Activated CD4-positive, alpha-beta memory T cell treated with anti-CD3 and anti-CD28 coated beads, Interleukin-2, amount 10 ng/mL, durations not matched to agents 7 days and 5 days (primary cell): ENCODE results near the gene CD101. TPM values are rescaled to one million over a fixed set of nuclear protein-coding genes. Genes with fewer than 3 reads are reported as not detected.
A peak's percentile ranks its signal among the peaks of the same experiment; 100 is the strongest.
"Not testable (repeated sequence)": the region's sequence is repeated elsewhere in the genome, so short reads cannot be mapped to it uniquely, and the experiment has no call there.

Experiments
- CTCF ChIA-PET: fragments of 350-600 bp; sonication (Branson Sonifier 250); formaldehyde crosslinking; loops from one replicate; lab custom pipeline; 2021; ENCODE audit warnings: antibody characterized with exemption, inconsistent platforms; lab: Charles Lee
- POLR2A ChIA-PET: fragments of 350-600 bp; sonication (Branson Sonifier 250); formaldehyde crosslinking; loops from one replicate; lab custom pipeline; 2021; ENCODE audit warnings: antibody characterized with exemption; lab: Charles Lee
- DNase-seq: peaks from one replicate; pipeline ENCODE4 v3.0.0-alpha.2; 2020
- H3K27ac Mint-ChIP-seq: one replicate; pipeline ENCODE4 v1.8.0; 2021; ENCODE audit warnings: mild to moderate bottlenecking, mixed read lengths
- H3K27me3 Mint-ChIP-seq: one replicate; pipeline ENCODE4 v1.8.0; 2021; ENCODE audit warnings: mixed read lengths
- H3K36me3 Mint-ChIP-seq: one replicate; pipeline ENCODE4 v1.8.0; 2021; ENCODE audit warnings: low read depth, mixed read lengths
- H3K4me1 Mint-ChIP-seq: one replicate; pipeline ENCODE4 v1.8.0; 2021; ENCODE audit warnings: mixed read lengths
- H3K4me3 Mint-ChIP-seq: one replicate; pipeline ENCODE4 v1.8.0; 2021; ENCODE audit warnings: mild to moderate bottlenecking, mixed read lengths
- H3K9me3 Mint-ChIP-seq: one replicate; pipeline ENCODE4 v1.8.0; 2021; ENCODE audit warnings: mixed read lengths
- total RNA-seq, 2 experiments: library from RNA; stranded (reverse); gene quantifications; one replicate each; pipeline ENCODE4 v1.2.3, GENCODE V29; 2021

The CD101 gene
- total RNA-seq, 2 experiments from 2014 or later, result 2.9 to 3.6 TPM

GRCh38 chr1:116971258-116971860 is 30.2 kb upstream of the CD101 start:
- H3K36me3 Mint-ChIP-seq, result peaks cover 3% of the 10 kb centered on the region
- H3K4me3 Mint-ChIP-seq, result no peak overlapping the region
- POLR2A ChIA-PET, result no interaction called here
- no peaks in the 10 kb centered on the region for H3K4me1 Mint-ChIP-seq
- H3K27me3 Mint-ChIP-seq, result peaks cover 2% of the 10 kb centered on the region
- CTCF ChIA-PET, result no interaction called here
- H3K27ac Mint-ChIP-seq, result no peak overlapping the region
- no peak for DNase-seq
- H3K9me3 Mint-ChIP-seq, result no peaks in the 10 kb centered on the region

GRCh38 chr1:116971965-116972673 is 29.4 kb upstream of the CD101 start:
- POLR2A ChIA-PET, result no interaction called here

GRCh38 chr1:116972674-116973030 is 28.9 kb upstream of the CD101 start:
- CTCF ChIA-PET, result no interaction called here
- H3K27ac Mint-ChIP-seq, result no peak overlapping the region

More at GRCh38 chr1:116971965-116972673, 29.4 kb upstream of the CD101 start:
- H3K4me3 Mint-ChIP-seq, result no peak overlapping the region
- no peaks in the 10 kb centered on the region for H3K4me1 Mint-ChIP-seq
- no peaks in the 10 kb centered on the region for H3K9me3 Mint-ChIP-seq
- CTCF ChIA-PET, result no interaction called here
- DNase-seq, result no peak
- H3K27ac Mint-ChIP-seq, result no peak overlapping the region
- H3K27me3 Mint-ChIP-seq, result peaks cover 3% of the 10 kb centered on the region
- peaks cover 3% of the 10 kb centered on the region for H3K36me3 Mint-ChIP-seq

GRCh38 chr1:116980309-116980708 is 21.3 kb upstream of the CD101 start:
- DNase-seq, H3K36me3 Mint-ChIP-seq, CTCF ChIA-PET, H3K9me3 Mint-ChIP-seq, H3K27me3 Mint-ChIP-seq, H3K4me3 Mint-ChIP-seq, H3K4me1 Mint-ChIP-seq, H3K27ac Mint-ChIP-seq, POLR2A ChIA-PET: not testable (repeated sequence)

More at GRCh38 chr1:116972674-116973030, 28.9 kb upstream of the CD101 start:
- peaks cover 6% of the 10 kb centered on the region for H3K27me3 Mint-ChIP-seq
- POLR2A ChIA-PET, result no interaction called here
- H3K4me3 Mint-ChIP-seq, result no peak overlapping the region
- no peak for DNase-seq
- H3K36me3 Mint-ChIP-seq, result peaks cover 3% of the 10 kb centered on the region
- no peaks in the 10 kb centered on the region for H3K4me1 Mint-ChIP-seq
- no peaks in the 10 kb centered on the region for H3K9me3 Mint-ChIP-seq

- Mint-ChIP-seq H3K36me3 (peaks cover 2% of the 10 kb centered on the region), H3K4me1 (peaks cover 7% of the 10 kb centered on the region), H3K9me3 (no peaks in the 10 kb centered on the region), H3K4me3 (no peak overlapping the region), H3K27me3 (peaks cover 5% of the 10 kb centered on the region), H3K27ac (no peak overlapping the region)
- DNase-seq, result no peak
- ChIA-PET POLR2A (no interaction called here), CTCF (no interaction called here)
These were observed 20.0 kb upstream of the CD101 start for GRCh38 chr1:116981521-116982037.

GRCh38 chr1:116982319-116983004 is 19.1 kb upstream of the CD101 start:
- Mint-ChIP-seq H3K27me3 (peaks cover 2% of the 10 kb centered on the region), H3K4me1 (peaks cover 16% of the 10 kb centered on the region), H3K4me3 (no peak overlapping the region), H3K9me3 (no peaks in the 10 kb centered on the region), H3K36me3 (peaks cover 2% of the 10 kb centered on the region), H3K27ac (no peak overlapping the region)
- DNase-seq, result no peak
- POLR2A ChIA-PET, result no interaction called here
- CTCF ChIA-PET, result no interaction called here

- no peak overlapping the region for H3K27ac Mint-ChIP-seq
- ChIA-PET POLR2A (no interaction called here), CTCF (interaction anchor here (0.7 kb wide), 1 partner anchor 57 kb away, joined by 5 read pairs; no protein-coding TSS in a partner anchor)
- H3K36me3 Mint-ChIP-seq, result peaks cover 2% of the 10 kb centered on the region
- peaks cover 2% of the 10 kb centered on the region for H3K27me3 Mint-ChIP-seq
- H3K4me1 Mint-ChIP-seq, result peaks cover 20% of the 10 kb centered on the region
- DNase-seq, result no peak
- H3K9me3 Mint-ChIP-seq, result no peaks in the 10 kb centered on the region
- no peak overlapping the region for H3K4me3 Mint-ChIP-seq
These were observed 18.4 kb upstream of the CD101 start for GRCh38 chr1:116983112-116983511.

- H3K27me3 Mint-ChIP-seq, result peaks cover 2% of the 10 kb centered on the region
- H3K4me3 Mint-ChIP-seq, result no peak overlapping the region
- CTCF ChIA-PET, result interaction anchor here (0.7 kb wide), 1 partner anchor 56 kb away, joined by 5 read pairs; no protein-coding TSS in a partner anchor
- POLR2A ChIA-PET, result no interaction called here
- H3K4me1 Mint-ChIP-seq, result peaks cover 20% of the 10 kb centered on the region
- peaks cover 2% of the 10 kb centered on the region for H3K36me3 Mint-ChIP-seq
- no peak overlapping the region for H3K27ac Mint-ChIP-seq
- no peaks in the 10 kb centered on the region for H3K9me3 Mint-ChIP-seq
- no peak for DNase-seq
These were observed 17.9 kb upstream of the CD101 start for GRCh38 chr1:116983678-116984077.

GRCh38 chr1:116984406-116985160 is 17.0 kb upstream of the CD101 start:
- H3K27ac Mint-ChIP-seq, result no peak overlapping the region
- no peak overlapping the region for H3K4me3 Mint-ChIP-seq
- ChIA-PET CTCF (no interaction called here), POLR2A (no interaction called here)
- peaks cover 2% of the 10 kb centered on the region for H3K27me3 Mint-ChIP-seq
- peaks cover 20% of the 10 kb centered on the region for H3K4me1 Mint-ChIP-seq
- DNase-seq, result no peak
- H3K9me3 Mint-ChIP-seq, result no peaks in the 10 kb centered on the region
- peaks cover 2% of the 10 kb centered on the region for H3K36me3 Mint-ChIP-seq

GRCh38 chr1:116986421-116987255 is 14.9 kb upstream of the CD101 start:
- ChIA-PET POLR2A (interaction anchor here (0.7 to 2.6 kb wide), 13 partner anchors 9 to 249 kb away, joined by 3 to 19 read pairs (median 5); partner anchors contain the start of genes CD101 and TTF2), CTCF (interaction anchor here (1.0 to 2.2 kb wide), 5 partner anchors 17 to 262 kb away, joined by 3 to 13 read pairs (median 4); no protein-coding TSS in a partner anchor)
- DNase-seq, result peak; percentile 32
- peaks cover 2% of the 10 kb centered on the region for H3K27me3 Mint-ChIP-seq
- peaks cover 2% of the 10 kb centered on the region for H3K36me3 Mint-ChIP-seq
- H3K27ac Mint-ChIP-seq, result peak overlapping the region; percentile 51
- peak overlapping the region; percentile 63 for H3K4me3 Mint-ChIP-seq
- H3K4me1 Mint-ChIP-seq, result peaks cover 25% of the 10 kb centered on the region
- H3K9me3 Mint-ChIP-seq, result no peaks in the 10 kb centered on the region

GRCh38 chr1:116987256-116987555 is 14.4 kb upstream of the CD101 start:
- DNase-seq, result peak; percentile 71
- ChIA-PET POLR2A (interaction anchor here (0.7 to 2.6 kb wide), 11 partner anchors 8 to 249 kb away, joined by 3 to 19 read pairs (median 5); partner anchors contain the start of genes CD101 and TTF2), CTCF (interaction anchor here (1.0 to 2.2 kb wide), 5 partner anchors 17 to 262 kb away, joined by 3 to 13 read pairs (median 4); no protein-coding TSS in a partner anchor)
- H3K27ac Mint-ChIP-seq, result peak overlapping the region; percentile 51
- H3K4me1 Mint-ChIP-seq, result peaks cover 29% of the 10 kb centered on the region
- peak overlapping the region; percentile 63 for H3K4me3 Mint-ChIP-seq
- H3K9me3 Mint-ChIP-seq, result no peaks in the 10 kb centered on the region
- peaks cover 2% of the 10 kb centered on the region for H3K36me3 Mint-ChIP-seq
- peaks cover 2% of the 10 kb centered on the region for H3K27me3 Mint-ChIP-seq

- CTCF ChIA-PET, result no interaction called here
- Mint-ChIP-seq H3K9me3 (no peaks in the 10 kb centered on the region), H3K27ac (no peak overlapping the region), H3K27me3 (peaks cover 2% of the 10 kb centered on the region), H3K36me3 (peaks cover 2% of the 10 kb centered on the region), H3K4me3 (no peak overlapping the region), H3K4me1 (peaks cover 29% of the 10 kb centered on the region)
- POLR2A ChIA-PET, result no interaction called here
- no peak for DNase-seq
These were observed 13.3 kb upstream of the CD101 start for GRCh38 chr1:116988248-116988647.
